ENCODE data around the gene TUBB2A. TPM values are rescaled to one million over a fixed set of nuclear protein-coding genes. Genes with fewer than 3 reads are reported as not detected.

The TUBB2A gene
- 33.0 and 42.1 TPM in 2 replicates for total RNA-seq (2014; rRNA removed; shearing (Covaris generic))
- 23.3 and 24.8 TPM in 2 replicates for total RNA-seq (2022)
- percentile 50 among the genes with signal in this experiment for Bru-seq, nascent RNA
- BruChase-seq, experiment 1, labeled RNA remaining after a 6-hour chase: percentile 56 among the genes with signal in this experiment
- BruChase-seq, experiment 2, labeled RNA remaining after a 2-hour chase: percentile 54 among the genes with signal in this experiment
- long read RNA-seq, transcript TUBB2A-201 (4 exons, 1,595 nt): major isoform, 39 of 49 reads
- long read RNA-seq, partial matches to known transcripts: 1 of 49 reads
- long read RNA-seq, other reads (novel, unspliced or antisense): 9 of 49 reads

DNA sequence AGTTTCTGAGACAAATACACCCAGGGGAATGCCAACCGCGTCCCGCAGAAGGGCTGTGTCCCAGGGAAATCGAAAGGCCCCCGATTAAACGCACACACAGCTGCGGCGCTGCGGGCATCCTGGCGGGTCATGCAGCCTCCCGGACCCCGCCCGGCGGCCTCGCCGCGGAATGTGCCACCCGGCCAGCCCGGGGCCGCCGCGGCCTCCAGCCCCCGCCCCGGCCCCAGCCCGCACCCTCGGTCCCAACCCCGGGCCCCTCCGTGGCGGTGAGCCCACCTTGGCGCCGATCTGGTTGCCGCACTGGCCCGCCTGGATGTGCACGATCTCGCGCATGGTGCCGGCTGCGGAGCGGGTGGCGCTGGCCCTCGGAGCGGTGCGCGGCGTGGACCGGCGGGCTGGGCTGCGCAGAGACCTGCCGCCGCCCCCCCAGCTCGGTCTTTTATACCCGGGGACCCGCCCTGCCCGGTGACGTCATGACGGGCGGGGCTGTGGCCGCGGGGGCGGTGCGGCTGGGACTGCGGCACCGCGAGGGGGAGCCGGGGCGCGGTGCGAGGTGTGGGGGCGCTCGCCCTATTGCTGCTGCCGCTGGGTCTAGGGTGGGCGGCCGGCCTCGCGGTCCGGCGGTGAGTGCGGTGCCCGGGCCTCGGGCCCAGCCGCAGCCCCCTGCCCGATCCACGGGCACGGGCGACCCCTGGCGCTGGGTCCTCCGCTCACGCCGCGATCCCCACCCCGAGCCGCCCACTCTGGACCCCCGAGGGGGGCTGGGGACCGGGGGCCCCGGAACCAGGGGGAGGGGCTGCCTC, at the start of gene TUBB2A:
TSS of gene TUBB2A (minus strand) at position 414 of the 803 bp plus-strand sequence. CDS start at position 333, 81 bp downstream.
- no peaks in the 10 kb centered on the region for H3K9me3 ChIP-seq (ENCODE audit: low read length)
- no TSS peak for BruUV-seq (replicated peaks)
- peak within 1 kb of the TSS; percentile 91 for H3K4me3 ChIP-seq (ENCODE audit: low read depth, low read length, poor library complexity, severe bottlenecking)
- no peaks in the 10 kb centered on the region for H4K20me1 ChIP-seq (ENCODE audit: insufficient read depth, low read length)
- TF ChIP-seq, protein P1, sequence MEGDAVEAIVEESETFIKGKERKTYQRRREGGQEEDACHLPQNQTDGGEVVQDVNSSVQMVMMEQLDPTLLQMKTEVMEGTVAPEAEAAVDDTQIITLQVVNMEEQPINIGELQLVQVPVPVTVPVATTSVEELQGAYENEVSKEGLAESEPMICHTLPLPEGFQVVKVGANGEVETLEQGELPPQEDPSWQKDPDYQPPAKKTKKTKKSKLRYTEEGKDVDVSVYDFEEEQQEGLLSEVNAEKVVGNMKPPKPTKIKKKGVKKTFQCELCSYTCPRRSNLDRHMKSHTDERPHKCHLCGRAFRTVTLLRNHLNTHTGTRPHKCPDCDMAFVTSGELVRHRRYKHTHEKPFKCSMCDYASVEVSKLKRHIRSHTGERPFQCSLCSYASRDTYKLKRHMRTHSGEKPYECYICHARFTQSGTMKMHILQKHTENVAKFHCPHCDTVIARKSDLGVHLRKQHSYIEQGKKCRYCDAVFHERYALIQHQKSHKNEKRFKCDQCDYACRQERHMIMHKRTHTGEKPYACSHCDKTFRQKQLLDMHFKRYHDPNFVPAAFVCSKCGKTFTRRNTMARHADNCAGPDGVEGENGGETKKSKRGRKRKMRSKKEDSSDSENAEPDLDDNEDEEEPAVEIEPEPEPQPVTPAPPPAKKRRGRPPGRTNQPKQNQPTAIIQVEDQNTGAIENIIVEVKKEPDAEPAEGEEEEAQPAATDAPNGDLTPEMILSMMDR (conservative IDR thresholded peaks at IDR 0.05; ENCODE audit: low read length): peak; percentile 68
- TF ChIP-seq EZH2phosphoT487 (IDR thresholded peaks at IDR 0.05; ENCODE audit: borderline replicate concordance, low read depth, low read length): no peak
- H3K4me1 ChIP-seq (ENCODE audit: insufficient read depth, low read length, poor library complexity, severe bottlenecking): peaks cover 51% of the 10 kb centered on the region
- no peaks in the 10 kb centered on the region for H3K9me2 ChIP-seq (ENCODE audit: insufficient read depth, low read length)
- H3K79me2 ChIP-seq (ENCODE audit: insufficient read depth, low read depth, low read length): no peaks in the 10 kb centered on the region
- H3K27ac ChIP-seq (ENCODE audit: low read depth, low read length, poor library complexity, severe bottlenecking): no peak within 1 kb of the TSS
- POLR2A ChIA-PET: interaction anchor here (0.5 to 1.6 kb wide), 9 partner anchors 10 to 129 kb away, joined by 3 to 7 read pairs (median 3); partner anchors contain the start of gene RIPK1
- intact Hi-C loops (cut with micrococcal nuclease; ENCODE audit: unreplicated experiment): no loop called here
- H2AFZ ChIP-seq (ENCODE audit: low read length): peak within 1 kb of the TSS; percentile 91
- H3K4me2 ChIP-seq (ENCODE audit: low read length): peak within 1 kb of the TSS; percentile 100
- CTCF ChIA-PET (ENCODE audit: unreplicated experiment): interaction anchor here (0.7 kb wide), 1 partner anchor 94 kb away, joined by 3 read pairs; no protein-coding TSS in a partner anchor
- DNase-seq (ENCODE audit: low spot score): peak; percentile 85
- H3K36me3 ChIP-seq (ENCODE audit: insufficient read depth, low read length): peaks cover 5% of the 10 kb centered on the region; the same call in 1 of the 2 replicates

DNA sequence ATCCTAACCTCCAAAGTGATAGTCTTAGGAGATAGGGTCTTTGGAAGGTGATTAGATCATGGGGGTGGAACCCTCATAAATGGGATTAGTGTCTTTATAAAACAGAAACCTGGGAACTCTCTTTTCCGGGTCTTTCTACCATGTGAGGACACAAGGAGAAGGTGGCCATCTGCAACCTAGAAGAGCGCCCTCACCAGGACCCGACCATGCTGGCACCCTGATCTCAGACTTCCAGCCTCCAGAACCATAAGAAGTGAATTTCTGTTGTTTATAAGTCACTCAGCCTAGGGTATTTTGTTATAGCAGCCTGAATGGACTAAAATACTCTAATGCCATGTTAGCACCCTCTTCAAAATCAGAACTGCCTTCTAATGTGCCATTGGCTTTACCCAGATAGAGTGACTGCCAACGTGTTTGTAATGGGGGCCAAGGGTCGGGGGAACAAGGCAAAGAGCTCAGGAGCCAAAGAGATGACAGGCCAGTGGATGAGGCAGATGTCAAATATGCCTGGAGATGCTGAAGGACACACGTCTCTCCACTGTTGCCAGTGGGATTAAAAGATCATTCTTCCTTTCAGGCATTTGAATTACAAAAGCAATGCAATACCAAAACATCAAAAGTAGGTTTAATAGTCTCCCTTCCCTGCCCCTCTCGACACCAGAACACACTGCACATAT, 49.1 kb upstream of the TUBB2A start:
- intact Hi-C loops (cut with micrococcal nuclease; ENCODE audit: unreplicated experiment): no loop called here
- TF ChIP-seq, protein P1 (conservative IDR thresholded peaks at IDR 0.05; ENCODE audit: low read length): peak; percentile 47
- no peak for TF ChIP-seq EZH2phosphoT487 (IDR thresholded peaks at IDR 0.05; ENCODE audit: borderline replicate concordance, low read depth, low read length)
- H4K20me1 ChIP-seq (ENCODE audit: insufficient read depth, low read length): no peaks in the 10 kb centered on the region
- no peak overlapping the region for H3K4me2 ChIP-seq (ENCODE audit: low read length)
- no peak overlapping the region for H3K4me3 ChIP-seq (ENCODE audit: low read depth, low read length, poor library complexity, severe bottlenecking)
- H3K27ac ChIP-seq (ENCODE audit: low read depth, low read length, poor library complexity, severe bottlenecking): no peak overlapping the region
- no peaks in the 10 kb centered on the region for H3K9me3 ChIP-seq (ENCODE audit: low read length)
- H2AFZ ChIP-seq (ENCODE audit: low read length): no peak overlapping the region
- no peak for DNase-seq (ENCODE audit: low spot score)
- H3K9me2 ChIP-seq (ENCODE audit: insufficient read depth, low read length): no peaks in the 10 kb centered on the region
- CTCF ChIA-PET (ENCODE audit: unreplicated experiment): no interaction called here
- no peaks in the 10 kb centered on the region for H3K36me3 ChIP-seq (ENCODE audit: insufficient read depth, low read length)
- peaks cover 40% of the 10 kb centered on the region for H3K4me1 ChIP-seq (ENCODE audit: insufficient read depth, low read length, poor library complexity, severe bottlenecking)
- H3K79me2 ChIP-seq (ENCODE audit: insufficient read depth, low read depth, low read length): no peaks in the 10 kb centered on the region
- BruUV-seq (replicated peaks): no TSS peak
- POLR2A ChIA-PET: interaction anchor here (2.4 kb wide), 1 partner anchor 12 kb away, joined by 6 read pairs; no protein-coding TSS in a partner anchor

Data from OCI-LY7 (cell line).